IMR-90 (cell line): Measurements from ENCODE around the gene PCNX4.

Experiments used
- CEBPB ChIP-seq: IDR thresholded peaks from 2 replicates; pipeline ENCODE4 v1.6.1; 2012; ENCODE audit warnings: low read depth, low read length, improper control_type of control experiment
- MAZ ChIP-seq: IDR thresholded peaks from 2 replicates; pipeline ENCODE4 v1.6.1; 2012; ENCODE audit warnings: low read depth, mild to moderate bottlenecking, low read length, improper control_type of control experiment, moderate library complexity, borderline replicate concordance
- POLR2A ChIP-seq: IDR thresholded peaks from 2 replicates; pipeline ENCODE4 v1.6.1; 2012; ENCODE audit warnings: mild to moderate bottlenecking, low read depth, low read length
- RAD21 ChIP-seq: IDR thresholded peaks from 2 replicates; pipeline ENCODE4 v1.6.1; 2012; ENCODE audit warnings: low read length, improper control_type of control experiment
- TF ChIP-seq, protein P1 (sequence below): conservative IDR thresholded peaks from 2 replicates; pipeline ENCODE4 v1.5.1; 2012; ENCODE audit warnings: mild to moderate bottlenecking, low read depth, low read length, improper control_type of control experiment

GRCh38 chr14:60111732-60112131 lies 20.0 kb downstream of the PCNX4 start:
- TF ChIP-seq, protein P1, sequence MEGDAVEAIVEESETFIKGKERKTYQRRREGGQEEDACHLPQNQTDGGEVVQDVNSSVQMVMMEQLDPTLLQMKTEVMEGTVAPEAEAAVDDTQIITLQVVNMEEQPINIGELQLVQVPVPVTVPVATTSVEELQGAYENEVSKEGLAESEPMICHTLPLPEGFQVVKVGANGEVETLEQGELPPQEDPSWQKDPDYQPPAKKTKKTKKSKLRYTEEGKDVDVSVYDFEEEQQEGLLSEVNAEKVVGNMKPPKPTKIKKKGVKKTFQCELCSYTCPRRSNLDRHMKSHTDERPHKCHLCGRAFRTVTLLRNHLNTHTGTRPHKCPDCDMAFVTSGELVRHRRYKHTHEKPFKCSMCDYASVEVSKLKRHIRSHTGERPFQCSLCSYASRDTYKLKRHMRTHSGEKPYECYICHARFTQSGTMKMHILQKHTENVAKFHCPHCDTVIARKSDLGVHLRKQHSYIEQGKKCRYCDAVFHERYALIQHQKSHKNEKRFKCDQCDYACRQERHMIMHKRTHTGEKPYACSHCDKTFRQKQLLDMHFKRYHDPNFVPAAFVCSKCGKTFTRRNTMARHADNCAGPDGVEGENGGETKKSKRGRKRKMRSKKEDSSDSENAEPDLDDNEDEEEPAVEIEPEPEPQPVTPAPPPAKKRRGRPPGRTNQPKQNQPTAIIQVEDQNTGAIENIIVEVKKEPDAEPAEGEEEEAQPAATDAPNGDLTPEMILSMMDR: no peak
- TF ChIP-seq POLR2A (no peak), CEBPB (no peak), MAZ (no peak), RAD21 (no peak)
